ENCODE measurements around the gene P3H2. TPM values are rescaled to one million over a fixed set of nuclear protein-coding genes. Genes with fewer than 3 reads are reported as not detected.

The P3H2 gene
- total RNA-seq, 1 donor from 2014 or later, result 21.9 TPM

DNA sequence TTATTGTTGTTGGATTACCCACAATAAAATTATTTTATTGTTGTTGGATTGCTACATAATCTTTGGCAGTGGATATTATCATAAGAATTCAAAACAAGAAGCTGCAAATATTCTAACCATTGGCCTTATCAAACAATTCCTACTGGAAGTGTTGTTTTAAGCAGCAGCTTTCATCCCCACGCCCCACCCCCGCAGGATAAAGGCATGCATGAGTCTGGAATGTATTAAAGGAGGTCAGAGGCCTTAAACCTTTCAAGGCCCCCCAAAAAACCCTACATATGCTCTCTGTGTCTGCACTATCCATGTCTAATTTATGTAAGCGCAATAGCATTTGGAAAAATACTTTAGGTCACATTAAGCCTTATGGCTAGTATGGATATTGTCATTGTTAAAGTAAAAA lies 23.1 kb downstream of the P3H2 start:
- TF ChIP-seq, protein P1, sequence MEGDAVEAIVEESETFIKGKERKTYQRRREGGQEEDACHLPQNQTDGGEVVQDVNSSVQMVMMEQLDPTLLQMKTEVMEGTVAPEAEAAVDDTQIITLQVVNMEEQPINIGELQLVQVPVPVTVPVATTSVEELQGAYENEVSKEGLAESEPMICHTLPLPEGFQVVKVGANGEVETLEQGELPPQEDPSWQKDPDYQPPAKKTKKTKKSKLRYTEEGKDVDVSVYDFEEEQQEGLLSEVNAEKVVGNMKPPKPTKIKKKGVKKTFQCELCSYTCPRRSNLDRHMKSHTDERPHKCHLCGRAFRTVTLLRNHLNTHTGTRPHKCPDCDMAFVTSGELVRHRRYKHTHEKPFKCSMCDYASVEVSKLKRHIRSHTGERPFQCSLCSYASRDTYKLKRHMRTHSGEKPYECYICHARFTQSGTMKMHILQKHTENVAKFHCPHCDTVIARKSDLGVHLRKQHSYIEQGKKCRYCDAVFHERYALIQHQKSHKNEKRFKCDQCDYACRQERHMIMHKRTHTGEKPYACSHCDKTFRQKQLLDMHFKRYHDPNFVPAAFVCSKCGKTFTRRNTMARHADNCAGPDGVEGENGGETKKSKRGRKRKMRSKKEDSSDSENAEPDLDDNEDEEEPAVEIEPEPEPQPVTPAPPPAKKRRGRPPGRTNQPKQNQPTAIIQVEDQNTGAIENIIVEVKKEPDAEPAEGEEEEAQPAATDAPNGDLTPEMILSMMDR (IDR thresholded peaks at IDR 0.05), result no peak
- Mint-ChIP-seq H3K27ac (ENCODE audit: unreplicated experiment) (no peak overlapping the region), H3K27me3 (ENCODE audit: low read depth) (no peaks in the 10 kb centered on the region), H3K9me3 (ENCODE audit: low read depth) (no peaks in the 10 kb centered on the region), H3K36me3 (ENCODE audit: low read depth) (no peaks in the 10 kb centered on the region), H3K4me3 (ENCODE audit: unreplicated experiment) (no peak overlapping the region), H3K4me1 (ENCODE audit: low read depth) (peaks cover 83% of the 10 kb centered on the region)
- no peak for DNase-seq (ENCODE audit: low spot score)

DNA sequence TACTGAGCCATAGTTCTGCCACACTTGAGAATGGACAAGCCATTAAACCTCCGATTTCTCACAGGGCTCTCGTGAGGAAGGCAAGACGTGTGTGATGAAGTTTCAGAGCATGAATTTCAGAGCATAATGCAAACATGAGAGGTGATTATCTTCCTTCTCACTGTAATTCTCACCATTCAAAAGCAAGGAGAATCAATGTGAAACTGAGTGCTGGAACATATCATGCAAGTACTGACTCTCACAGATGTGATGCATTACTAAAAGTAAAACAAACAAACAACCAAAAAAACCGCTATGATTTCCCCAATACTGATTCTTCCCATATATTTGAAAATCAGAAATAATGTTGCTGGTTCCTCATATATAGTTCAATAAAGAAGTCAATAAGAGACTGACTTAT lies 23.7 kb downstream of the P3H2 start:
- Mint-ChIP-seq H3K4me1 (ENCODE audit: low read depth) (peaks cover 83% of the 10 kb centered on the region), H3K4me3 (ENCODE audit: unreplicated experiment) (no peak overlapping the region), H3K27ac (ENCODE audit: unreplicated experiment) (peak overlapping the region; percentile 18), H3K9me3 (ENCODE audit: low read depth) (no peaks in the 10 kb centered on the region), H3K36me3 (ENCODE audit: low read depth) (no peaks in the 10 kb centered on the region), H3K27me3 (ENCODE audit: low read depth) (no peaks in the 10 kb centered on the region)
- no peak for DNase-seq (ENCODE audit: low spot score)
- TF ChIP-seq, protein P1 (IDR thresholded peaks at IDR 0.05), result no peak

DNA sequence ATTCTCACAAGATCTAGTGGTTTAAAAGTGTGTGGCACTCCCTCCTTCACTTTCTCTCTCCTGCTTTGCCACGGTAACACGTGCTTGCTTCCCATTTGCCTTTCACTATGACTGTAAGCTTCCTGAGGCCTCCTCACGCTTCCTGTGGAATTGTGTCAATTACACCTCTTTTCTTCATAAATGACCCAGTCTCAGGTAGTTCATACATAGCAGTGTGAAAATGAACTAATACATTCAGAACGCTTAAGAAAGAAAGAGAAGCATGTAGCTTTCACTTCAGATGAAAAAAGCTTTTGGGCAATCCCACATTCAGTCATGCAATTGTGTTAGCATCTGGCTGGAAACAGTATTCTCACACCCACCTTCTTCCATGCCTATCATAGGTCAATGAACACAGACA lies 24.4 kb downstream of the P3H2 start:
- DNase-seq (ENCODE audit: low spot score), result no peak
- Mint-ChIP-seq H3K27me3 (ENCODE audit: low read depth) (no peaks in the 10 kb centered on the region), H3K36me3 (ENCODE audit: low read depth) (no peaks in the 10 kb centered on the region), H3K4me1 (ENCODE audit: low read depth) (peaks cover 83% of the 10 kb centered on the region), H3K9me3 (ENCODE audit: low read depth) (peaks cover 5% of the 10 kb centered on the region), H3K4me3 (ENCODE audit: unreplicated experiment) (no peak overlapping the region), H3K27ac (ENCODE audit: unreplicated experiment) (peak overlapping the region; percentile 64)
- TF ChIP-seq, protein P1 (IDR thresholded peaks at IDR 0.05), result no peak

DNA sequence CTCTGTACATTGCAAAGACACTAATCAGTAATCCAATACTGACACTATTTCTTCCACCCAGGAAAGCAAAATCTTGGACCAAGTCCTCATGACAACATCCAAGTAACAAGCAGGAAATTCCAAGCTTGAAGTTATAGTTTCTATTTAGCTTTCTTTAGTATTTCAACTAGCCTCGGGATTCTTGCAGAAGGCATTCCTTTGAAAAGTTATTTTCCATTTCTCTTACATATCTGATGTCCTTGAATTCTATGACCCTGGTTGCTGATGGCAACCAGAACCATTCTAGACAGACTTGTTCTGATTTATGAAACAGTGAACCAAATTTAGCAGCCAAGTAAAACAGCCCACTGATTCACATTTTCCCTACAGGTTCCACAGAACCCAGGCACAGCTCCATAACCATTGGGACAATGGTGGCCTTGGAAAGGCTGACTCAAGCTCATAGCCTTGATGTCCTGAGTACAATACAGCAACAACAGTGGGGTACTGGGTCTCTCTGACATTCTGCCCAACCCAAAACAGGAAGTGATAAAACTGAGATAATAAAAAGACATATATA lies 26.5 kb downstream of the P3H2 start:
- H3K36me3 Mint-ChIP-seq (ENCODE audit: low read depth), result no peaks in the 10 kb centered on the region
- peak overlapping the region; percentile 98 for H3K27ac Mint-ChIP-seq (ENCODE audit: unreplicated experiment)

DNA sequence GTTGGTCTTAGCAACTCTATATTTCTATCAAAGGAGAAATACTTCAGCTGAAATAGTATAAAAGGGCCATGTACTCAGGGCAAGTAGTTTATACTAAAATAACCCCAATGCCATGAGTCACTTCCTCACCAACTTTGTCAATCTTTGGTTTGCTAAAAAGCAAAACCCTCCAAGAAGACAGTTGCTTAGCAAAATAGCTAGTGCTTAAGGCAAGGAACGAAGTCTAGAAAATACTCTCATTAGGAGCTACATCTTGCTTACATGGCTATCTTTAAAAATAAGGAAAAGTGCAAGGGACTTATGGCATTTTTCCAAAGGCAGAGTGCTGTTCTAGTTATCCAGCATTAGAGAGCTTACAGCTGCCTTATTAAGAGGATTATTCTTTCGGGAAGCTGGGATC lies 28.4 kb downstream of the P3H2 start:
- H3K36me3 Mint-ChIP-seq (ENCODE audit: low read depth), result no peaks in the 10 kb centered on the region
- peak overlapping the region; percentile 83 for H3K27ac Mint-ChIP-seq (ENCODE audit: unreplicated experiment)
- peaks cover 5% of the 10 kb centered on the region for H3K9me3 Mint-ChIP-seq (ENCODE audit: low read depth)
- H3K27me3 Mint-ChIP-seq (ENCODE audit: low read depth), result no peaks in the 10 kb centered on the region
- peaks cover 65% of the 10 kb centered on the region for H3K4me1 Mint-ChIP-seq (ENCODE audit: low read depth)
- peak overlapping the region; percentile 28 for H3K4me3 Mint-ChIP-seq (ENCODE audit: unreplicated experiment)
- TF ChIP-seq, protein P1 (IDR thresholded peaks at IDR 0.05), result no peak
- no peak for DNase-seq (ENCODE audit: low spot score)

More for the DNA sequence above, 26.5 kb downstream of the P3H2 start:
- peak overlapping the region; percentile 26 for H3K4me3 Mint-ChIP-seq (ENCODE audit: unreplicated experiment)
- peaks cover 5% of the 10 kb centered on the region for H3K9me3 Mint-ChIP-seq (ENCODE audit: low read depth)
- no peak for DNase-seq (ENCODE audit: low spot score)
- no peaks in the 10 kb centered on the region for H3K27me3 Mint-ChIP-seq (ENCODE audit: low read depth)
- peaks cover 76% of the 10 kb centered on the region for H3K4me1 Mint-ChIP-seq (ENCODE audit: low read depth)
- TF ChIP-seq, protein P1 (IDR thresholded peaks at IDR 0.05), result no peak

All from chondrocyte (in vitro differentiated cells).